ENCODE results near the gene PCDH8.
A peak's percentile ranks its signal among the peaks of the same experiment; 100 is the strongest.

The PCDH8 gene

DNA sequence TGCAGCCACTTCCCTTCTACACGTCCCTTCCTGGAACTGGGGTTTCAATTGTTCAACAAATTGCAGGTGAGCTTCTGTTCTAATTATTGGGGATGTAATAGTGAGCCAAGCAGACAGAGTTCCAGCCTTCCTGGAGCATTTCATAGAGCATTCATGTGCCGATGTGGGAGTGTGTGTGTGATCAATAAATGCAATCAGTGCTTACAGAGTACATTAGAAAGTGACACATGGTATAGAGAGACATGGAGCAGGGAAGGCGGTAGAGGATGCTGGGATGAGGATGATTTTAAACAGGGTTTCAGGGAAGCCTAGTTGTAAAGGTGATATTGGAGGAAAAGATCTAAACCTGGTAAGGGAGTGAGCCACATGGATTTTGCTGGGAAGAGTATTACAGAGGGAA is 21.7 kb upstream of the PCDH8 start:
- Histone ChIP-seq H3K9me3 (no peaks in the 10 kb centered on the region), H3K27me3 (no peaks in the 10 kb centered on the region), H3K4me3 (ENCODE audit: low read depth, low read length) (no peak overlapping the region), H3K4me1 (no peaks in the 10 kb centered on the region), H3K36me3 (no peaks in the 10 kb centered on the region)
- no peak for DNase-seq
- TF ChIP-seq, protein P1, sequence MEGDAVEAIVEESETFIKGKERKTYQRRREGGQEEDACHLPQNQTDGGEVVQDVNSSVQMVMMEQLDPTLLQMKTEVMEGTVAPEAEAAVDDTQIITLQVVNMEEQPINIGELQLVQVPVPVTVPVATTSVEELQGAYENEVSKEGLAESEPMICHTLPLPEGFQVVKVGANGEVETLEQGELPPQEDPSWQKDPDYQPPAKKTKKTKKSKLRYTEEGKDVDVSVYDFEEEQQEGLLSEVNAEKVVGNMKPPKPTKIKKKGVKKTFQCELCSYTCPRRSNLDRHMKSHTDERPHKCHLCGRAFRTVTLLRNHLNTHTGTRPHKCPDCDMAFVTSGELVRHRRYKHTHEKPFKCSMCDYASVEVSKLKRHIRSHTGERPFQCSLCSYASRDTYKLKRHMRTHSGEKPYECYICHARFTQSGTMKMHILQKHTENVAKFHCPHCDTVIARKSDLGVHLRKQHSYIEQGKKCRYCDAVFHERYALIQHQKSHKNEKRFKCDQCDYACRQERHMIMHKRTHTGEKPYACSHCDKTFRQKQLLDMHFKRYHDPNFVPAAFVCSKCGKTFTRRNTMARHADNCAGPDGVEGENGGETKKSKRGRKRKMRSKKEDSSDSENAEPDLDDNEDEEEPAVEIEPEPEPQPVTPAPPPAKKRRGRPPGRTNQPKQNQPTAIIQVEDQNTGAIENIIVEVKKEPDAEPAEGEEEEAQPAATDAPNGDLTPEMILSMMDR (IDR thresholded peaks at IDR 0.05; ENCODE audit: low read depth, low read length), result no peak

DNA sequence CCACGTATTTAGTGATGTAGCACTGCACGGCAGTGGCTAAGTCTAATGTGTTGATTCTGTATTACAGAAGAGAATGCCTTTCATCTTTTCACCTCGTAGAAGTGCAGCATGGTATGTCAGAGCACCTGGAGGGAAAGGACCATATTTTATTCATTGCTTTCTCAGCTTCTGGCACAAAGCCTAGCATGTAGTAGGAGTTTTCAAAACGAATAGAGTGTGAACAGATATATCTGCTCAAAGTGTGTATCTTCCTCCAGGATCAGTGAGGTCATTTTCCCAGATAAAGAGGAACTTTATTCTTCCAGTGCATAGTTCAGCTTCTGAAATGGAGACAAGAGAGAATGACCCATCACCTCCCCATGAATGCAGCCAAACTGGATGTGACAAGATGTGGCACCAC is 21.2 kb upstream of the PCDH8 start:
- no peaks in the 10 kb centered on the region for H3K27me3 ChIP-seq

DNA sequence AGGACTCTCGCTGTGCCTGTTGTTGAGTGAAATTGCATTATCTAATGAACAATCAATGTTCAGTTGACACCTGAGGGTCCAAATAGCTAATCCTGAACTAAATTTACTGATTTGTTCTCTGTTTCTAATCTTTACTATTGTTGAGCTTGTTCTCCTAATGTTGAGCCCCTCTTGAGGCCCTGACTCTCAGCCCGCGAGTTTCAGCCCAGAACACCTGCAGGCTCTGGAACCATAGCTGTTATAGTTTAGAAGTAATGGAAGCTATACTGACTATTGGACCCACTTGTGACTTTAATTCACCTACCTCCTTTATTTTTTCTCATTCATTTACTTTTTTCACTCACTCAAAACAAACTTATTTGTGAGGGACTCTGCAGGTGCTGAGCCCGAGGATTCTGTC is 20.6 kb upstream of the PCDH8 start:
- Histone ChIP-seq H3K4me3 (ENCODE audit: low read depth, low read length) (no peak overlapping the region), H3K4me1 (no peaks in the 10 kb centered on the region), H3K9me3 (no peaks in the 10 kb centered on the region), H3K27me3 (no peaks in the 10 kb centered on the region), H3K36me3 (no peaks in the 10 kb centered on the region)
- TF ChIP-seq, protein P1 (IDR thresholded peaks at IDR 0.05; ENCODE audit: low read depth, low read length), result no peak
- DNase-seq, result no peak

More for the DNA sequence above, 21.2 kb upstream of the PCDH8 start:
- no peaks in the 10 kb centered on the region for H3K4me1 ChIP-seq
- H3K9me3 ChIP-seq, result no peaks in the 10 kb centered on the region
- DNase-seq, result no peak
- TF ChIP-seq, protein P1 (IDR thresholded peaks at IDR 0.05; ENCODE audit: low read depth, low read length), result no peak
- no peaks in the 10 kb centered on the region for H3K36me3 ChIP-seq
- no peak overlapping the region for H3K4me3 ChIP-seq (ENCODE audit: low read depth, low read length)

DNA sequence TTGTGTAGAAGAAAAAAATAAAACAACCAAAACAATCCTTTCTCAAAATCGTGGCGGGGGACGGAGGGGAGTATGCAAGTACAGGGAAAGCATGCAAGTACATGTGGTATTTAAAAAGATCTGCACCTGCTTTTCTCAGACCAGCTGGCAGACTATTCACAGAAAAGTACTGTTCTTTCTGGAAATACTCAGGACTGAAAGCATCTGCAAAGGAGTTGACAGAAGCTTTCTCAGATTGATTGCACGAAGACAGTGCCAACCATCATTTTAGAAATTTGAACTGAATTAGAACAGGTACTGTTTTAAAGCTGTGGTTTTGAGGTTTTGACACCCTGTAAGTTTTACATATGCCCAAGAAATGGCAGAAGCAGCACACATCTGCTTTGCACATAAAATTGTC is 19.8 kb upstream of the PCDH8 start:
- Histone ChIP-seq H3K36me3 (no peaks in the 10 kb centered on the region), H3K27me3 (no peaks in the 10 kb centered on the region), H3K4me1 (no peaks in the 10 kb centered on the region), H3K4me3 (ENCODE audit: low read depth, low read length) (no peak overlapping the region), H3K9me3 (no peaks in the 10 kb centered on the region)
- DNase-seq, result no peak
- TF ChIP-seq, protein P1 (IDR thresholded peaks at IDR 0.05; ENCODE audit: low read depth, low read length), result no peak

DNA sequence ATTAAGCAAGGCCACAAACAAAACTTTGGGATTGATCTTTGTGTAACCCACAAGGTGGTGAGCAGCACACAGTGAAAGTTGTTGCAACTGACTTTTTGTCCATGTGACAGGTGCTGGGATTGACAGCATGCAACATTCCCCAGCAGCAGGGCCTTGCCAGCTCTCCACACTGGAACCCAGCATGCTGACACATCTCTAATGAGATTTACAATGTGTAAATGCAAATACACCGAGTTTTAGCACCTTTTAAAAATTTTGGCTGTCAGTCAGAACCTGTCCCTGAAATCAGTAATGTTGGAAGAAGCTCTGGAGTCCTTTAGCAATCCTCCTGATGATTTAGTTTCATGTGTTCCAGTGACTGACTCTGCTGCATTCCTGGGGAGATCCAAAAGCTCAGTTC is 16.5 kb upstream of the PCDH8 start:
- H3K4me1 ChIP-seq, result no peaks in the 10 kb centered on the region
- no peaks in the 10 kb centered on the region for H3K27me3 ChIP-seq
- TF ChIP-seq, protein P1 (IDR thresholded peaks at IDR 0.05; ENCODE audit: low read depth, low read length), result no peak

DNA sequence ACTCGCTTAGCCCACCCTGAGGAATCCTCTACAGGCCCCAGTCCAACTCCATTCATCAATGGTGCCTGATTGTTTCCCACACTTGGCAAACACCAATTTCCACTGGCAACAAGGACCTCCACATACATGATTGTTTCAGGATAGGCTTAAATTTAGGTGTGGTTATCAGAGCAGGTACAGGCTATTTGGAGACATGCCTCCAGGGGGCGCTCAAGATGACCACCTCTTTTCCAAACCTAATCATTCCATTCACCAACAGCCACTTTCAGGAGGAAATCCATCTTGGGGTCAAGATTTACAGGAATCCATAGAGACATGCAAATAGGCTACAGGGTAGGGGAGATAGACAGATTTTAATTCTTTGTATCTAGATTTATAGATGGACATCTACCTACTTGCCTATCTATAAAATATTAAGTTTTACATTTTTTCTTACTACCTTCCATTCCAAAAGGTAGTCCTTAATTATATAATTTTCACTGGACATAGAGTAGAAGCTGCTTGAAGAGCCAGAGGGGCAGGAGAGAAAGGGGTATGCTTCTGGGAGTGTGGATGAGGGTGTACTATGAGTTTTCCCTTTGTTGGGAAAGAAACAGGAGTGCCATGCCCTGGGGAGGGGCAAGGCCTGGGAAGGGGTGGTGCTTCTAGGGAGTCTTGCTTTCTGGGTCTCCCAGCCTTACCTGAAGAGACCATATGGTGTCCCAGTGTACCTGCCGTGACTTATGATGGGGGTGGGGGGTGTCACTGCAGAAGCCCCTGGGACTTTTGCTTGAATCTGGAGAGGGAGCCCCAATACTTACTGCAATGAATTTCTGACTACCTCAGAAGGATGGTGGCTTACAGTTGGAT is 14.1 kb upstream of the PCDH8 start:
- TF ChIP-seq, protein P1 (IDR thresholded peaks at IDR 0.05; ENCODE audit: low read depth, low read length), result peak; percentile 88
- DNase-seq, result peak; percentile 51
- no peak overlapping the region for H3K4me3 ChIP-seq (ENCODE audit: low read depth, low read length)
- H3K36me3 ChIP-seq, result no peaks in the 10 kb centered on the region
- no peaks in the 10 kb centered on the region for H3K9me3 ChIP-seq
- H3K4me1 ChIP-seq, result no peaks in the 10 kb centered on the region
- H3K27me3 ChIP-seq, result no peaks in the 10 kb centered on the region

More for the DNA sequence above, 16.5 kb upstream of the PCDH8 start:
- no peak for DNase-seq
- Histone ChIP-seq H3K9me3 (no peaks in the 10 kb centered on the region), H3K36me3 (no peaks in the 10 kb centered on the region), H3K4me3 (ENCODE audit: low read depth, low read length) (no peak overlapping the region)

Data from BE2C (cell line).